Lung (tissue), 12 donors: ENCODE measurements around the gene KRT13. TPM values are rescaled to one million over a fixed set of nuclear protein-coding genes. Genes with fewer than 3 reads are reported as not detected.

ENCODE experiments used
- ATAC-seq: fragments of 200-7000 bp; cut with Tn5 transposase; one replicate; pipeline ENCODE4 v1.9.1; 2020; ENCODE audit warnings: moderate number of reproducible peaks; ENCODE audit not compliant: insufficient read depth, low FRiP score
- DNase-seq, 3 donors: peaks; one replicate each; pipeline ENCODE4 v3.0.0-alpha.2; 2013 to 2017
- H3K27ac ChIP-seq, 2 donors: one replicate each; pipeline ENCODE4 v1.5.1; 2013; ENCODE audit warnings: mild to moderate bottlenecking in 2 of 2, moderate library complexity in 2 of 2, control low read depth in 1 of 2, inconsistent platforms in 1 of 2, low read depth in 1 of 2, low read length in 1 of 2
- H3K27me3 ChIP-seq, 3 donors: one replicate each; pipeline ENCODE4 v1.5.1; 2013; ENCODE audit warnings: low read length in 2 of 3; ENCODE audit not compliant: control insufficient read depth in 3 of 3, insufficient read depth in 3 of 3
- H3K36me3 ChIP-seq, 4 donors: one replicate each; pipeline ENCODE4 v1.5.1; 2013; ENCODE audit warnings: low read length in 4 of 4, mild to moderate bottlenecking in 1 of 4, moderate library complexity in 1 of 4; ENCODE audit not compliant: control insufficient read depth in 4 of 4, insufficient read depth in 4 of 4
- H3K4me1 ChIP-seq, 5 donors: one replicate each; pipeline ENCODE4 v1.5.1; 2013; ENCODE audit warnings: low read length in 5 of 5, mild to moderate bottlenecking in 2 of 5, moderate library complexity in 1 of 5; ENCODE audit not compliant: control insufficient read depth in 5 of 5, insufficient read depth in 5 of 5
- H3K4me3 ChIP-seq: one replicate; pipeline ENCODE4 v1.5.1; 2013; ENCODE audit warnings: mild to moderate bottlenecking, control low read depth, moderate library complexity
- H3K9ac ChIP-seq, 2 donors: one replicate each; pipeline ENCODE4 v1.5.1; 2013; ENCODE audit warnings: low read length in 2 of 2, control low read depth in 1 of 2; ENCODE audit not compliant: insufficient read depth in 1 of 2
- H3K9me3 ChIP-seq, 4 donors: one replicate each; pipeline ENCODE4 v1.5.1; 2013; ENCODE audit warnings: low read length in 3 of 4, mild to moderate bottlenecking in 1 of 4, moderate library complexity in 1 of 4; ENCODE audit not compliant: control insufficient read depth in 4 of 4, insufficient read depth in 3 of 4
- WGBS, 2 donors: extraction: QIAGEN DNeasy Blood & Tissue Kit; methylation state at CpG; one replicate each; pipeline ENCODE4 v1.1.7; 2013; 5-methylcytosine and 5-hydroxymethylcytosine counted together
- polyA plus RNA-seq, 2 donors: library from polyadenylated mRNA; stranded (reverse); fragments of 200-250 nt; gene quantifications; one replicate each; pipeline ENCODE4 v1.2.1, GENCODE V29; 2013
- total RNA-seq, 2 donors: library from RNA; depleted of rRNA in 1 of 2; stranded (reverse); fragments of >200 nt in 1 of 2; gene quantifications; one replicate each; pipeline ENCODE4 v1.2.1, GENCODE V29; 2014 to 2021
- TF ChIP-seq, protein P1 (sequence below): IDR thresholded peaks from 2 replicates; pipeline ENCODE4 v1.5.1; 2012; ENCODE audit warnings: mild to moderate bottlenecking; ENCODE audit errors: control extremely low read depth, extremely low read depth
- donor health status: control.
- donor health status: control.
- donor health status: Bipolar disorder and iron deficiency.
- donor health status: healthy.
- donor health status: DM: yes; HTN: yes; CAD: no.

Gene KRT13
- total and polyA plus RNA-seq, 4 donors: 4.0 to 16.1 (median 9.8) TPM

DNA sequence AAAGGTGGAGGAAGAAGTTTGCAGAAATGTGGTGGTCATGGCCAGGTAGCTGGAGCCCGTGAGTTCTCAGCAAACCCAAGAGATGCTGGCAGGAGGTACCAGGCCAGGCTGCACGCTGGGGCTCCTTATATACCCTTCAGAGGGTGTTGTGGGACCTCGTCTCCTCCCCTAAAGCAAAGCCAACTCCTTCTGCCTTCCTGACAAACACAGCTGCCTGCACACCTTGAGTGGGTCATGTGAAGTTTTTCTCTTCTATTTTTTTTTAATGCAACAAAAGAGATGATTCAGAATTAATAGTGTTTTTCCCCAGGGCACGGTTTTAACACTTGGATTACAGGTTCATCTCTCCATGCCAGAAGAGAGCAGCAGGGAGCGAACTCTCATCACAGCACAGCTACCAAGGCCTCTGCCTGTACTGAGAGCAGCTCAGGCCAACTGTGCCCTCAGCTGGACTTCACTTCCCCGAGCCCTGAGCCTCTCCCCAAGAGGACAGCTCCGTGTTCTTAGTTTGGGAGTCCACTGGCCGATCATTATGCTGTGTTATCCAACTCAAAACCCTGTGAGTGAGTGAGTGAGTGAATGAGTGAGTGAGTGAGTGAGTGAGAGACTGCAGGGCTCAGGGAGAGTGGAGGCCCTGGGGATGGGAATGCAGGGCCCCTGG, 13.5 kb upstream of the KRT13 start, which contains the start of gene KRT15:
KRT15 (minus strand) TSS at position 102 of the 661 bp plus-strand sequence; CDS start at position 39, 63 bp downstream.
- TF ChIP-seq, protein P1, sequence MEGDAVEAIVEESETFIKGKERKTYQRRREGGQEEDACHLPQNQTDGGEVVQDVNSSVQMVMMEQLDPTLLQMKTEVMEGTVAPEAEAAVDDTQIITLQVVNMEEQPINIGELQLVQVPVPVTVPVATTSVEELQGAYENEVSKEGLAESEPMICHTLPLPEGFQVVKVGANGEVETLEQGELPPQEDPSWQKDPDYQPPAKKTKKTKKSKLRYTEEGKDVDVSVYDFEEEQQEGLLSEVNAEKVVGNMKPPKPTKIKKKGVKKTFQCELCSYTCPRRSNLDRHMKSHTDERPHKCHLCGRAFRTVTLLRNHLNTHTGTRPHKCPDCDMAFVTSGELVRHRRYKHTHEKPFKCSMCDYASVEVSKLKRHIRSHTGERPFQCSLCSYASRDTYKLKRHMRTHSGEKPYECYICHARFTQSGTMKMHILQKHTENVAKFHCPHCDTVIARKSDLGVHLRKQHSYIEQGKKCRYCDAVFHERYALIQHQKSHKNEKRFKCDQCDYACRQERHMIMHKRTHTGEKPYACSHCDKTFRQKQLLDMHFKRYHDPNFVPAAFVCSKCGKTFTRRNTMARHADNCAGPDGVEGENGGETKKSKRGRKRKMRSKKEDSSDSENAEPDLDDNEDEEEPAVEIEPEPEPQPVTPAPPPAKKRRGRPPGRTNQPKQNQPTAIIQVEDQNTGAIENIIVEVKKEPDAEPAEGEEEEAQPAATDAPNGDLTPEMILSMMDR: no peak
- 61 to 81% methylated on average over 8 of the region's 8 CpGs for WGBS, 2 donors
- Histone ChIP-seq H3K27me3 (no peaks in the 10 kb centered on the region), H3K4me1 (peaks cover 0 to 29% (median 0%) of the 10 kb centered on the region in 5 donors), H3K9ac (no peak within 1 kb of the TSS), H3K27ac (no peak within 1 kb of the TSS), H3K9me3 (peaks cover 0 to 2% (median 0%) of the 10 kb centered on the region in 4 donors), H3K36me3 (no peaks in the 10 kb centered on the region), H3K4me3 (no peak within 1 kb of the TSS)
- ATAC-seq: no peak
- peak in 1 of 3 donors; percentile 28 for DNase-seq

DNA sequence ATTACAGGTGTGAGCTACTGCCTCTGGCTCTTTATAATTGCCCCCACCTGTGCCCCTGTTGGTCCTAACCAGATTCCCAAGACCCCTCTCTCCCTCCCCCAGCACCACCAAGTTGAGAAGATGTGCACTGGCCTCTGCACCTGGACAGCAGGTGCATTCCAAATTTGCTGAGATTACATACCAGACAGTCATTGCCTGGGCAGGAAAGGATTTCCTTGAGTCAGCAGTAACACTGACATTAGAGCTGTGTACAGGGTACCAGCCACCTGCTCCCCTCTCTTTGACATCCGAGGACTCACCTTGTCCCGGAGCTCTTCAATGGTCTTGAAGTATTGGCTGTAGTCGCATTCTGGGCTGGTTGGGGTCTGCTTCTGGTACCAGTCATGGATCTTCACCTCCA, 12.6 kb upstream of the KRT13 start:
- peaks cover 0 to 29% (median 0%) of the 10 kb centered on the region in 5 donors for H3K4me1 ChIP-seq
- DNase-seq: no peak

DNA sequence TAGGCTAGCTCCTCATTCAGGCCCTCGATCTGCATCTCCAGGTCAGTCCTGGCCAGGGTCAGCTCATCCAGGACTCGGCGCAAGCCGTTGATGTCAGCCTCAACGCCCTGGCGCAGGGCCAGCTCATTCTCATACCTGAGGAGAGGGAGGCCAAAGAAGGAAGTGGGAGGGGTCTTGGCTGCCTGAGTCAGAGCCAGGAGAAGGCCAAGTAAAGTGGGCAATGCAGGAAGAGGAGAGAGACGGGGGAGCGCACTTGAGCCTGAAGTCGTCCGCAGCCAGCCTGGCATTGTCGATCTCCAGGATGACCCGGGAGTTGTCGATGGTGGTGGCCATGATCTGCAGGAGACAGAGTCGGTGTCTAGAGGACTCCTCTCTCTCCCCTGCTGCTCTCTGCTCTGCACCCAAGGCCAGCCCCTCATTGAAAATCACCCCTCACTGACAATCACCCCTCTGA, 11.4 kb upstream of the KRT13 start:
- H3K36me3 ChIP-seq: no peaks in the 10 kb centered on the region
- no peaks in the 10 kb centered on the region for H3K27me3 ChIP-seq
- H3K27ac ChIP-seq: no peak overlapping the region
- TF ChIP-seq, protein P1: no peak
- peaks cover 0 to 22% (median 0%) of the 10 kb centered on the region in 5 donors for H3K4me1 ChIP-seq
- no peak overlapping the region for H3K4me3 ChIP-seq
- H3K9ac ChIP-seq: no peak overlapping the region
- ATAC-seq (no peak), DNase-seq (peak; percentile 49 to 68 (median 66))
- WGBS, 2 donors: 71 to 84% methylated on average over 14 of the region's 14 CpGs
- peaks cover 0 to 2% (median 0%) of the 10 kb centered on the region in 4 donors for H3K9me3 ChIP-seq

More for the DNA sequence above, 12.6 kb upstream of the KRT13 start:
- TF ChIP-seq, protein P1: no peak
- no peak overlapping the region for H3K9ac ChIP-seq
- H3K36me3 ChIP-seq: no peaks in the 10 kb centered on the region
- no peak overlapping the region for H3K4me3 ChIP-seq
- no peaks in the 10 kb centered on the region for H3K27me3 ChIP-seq
- H3K9me3 ChIP-seq: peaks cover 0 to 2% (median 0%) of the 10 kb centered on the region in 4 donors
- 87 to 93% methylated on average over 3 of the region's 3 CpGs for WGBS, 2 donors
- ATAC-seq: no peak
- H3K27ac ChIP-seq: no peak overlapping the region
